SK-N-SH (cell line): ENCODE data around the gene OSCAR. TPM values are rescaled to one million over a fixed set of nuclear protein-coding genes. Genes with fewer than 3 reads are reported as not detected.

ENCODE experiments used
- CTCF ChIA-PET: fragments of 300-600, 350-600 bp; formaldehyde crosslinking; extraction: SDS; loops from one replicate; lab custom pipeline; 2021; lab: Yijun Ruan, JAX
- POLR2A ChIA-PET: fragments of 350-600 bp; sonication (Branson Sonifier 250); formaldehyde crosslinking; extraction: SDS; loops from one replicate; lab custom pipeline; 2020; ENCODE audit warnings: antibody characterized with exemption, inconsistent platforms; lab: Yijun Ruan, JAX
- DNase-seq: peaks from one replicate; pipeline ENCODE4 v3.0.0; 2012
- H2AFZ ChIP-seq: fragments of 200-600 bp; sonication (generic); 2 replicates; pipeline ENCODE4 v1.8.1; 2016; ENCODE audit warnings: antibody characterized with exemption, mild to moderate bottlenecking, low read depth
- H3F3A ChIP-seq: fragments of 200-600 bp; sonication (generic); replicated peaks from 2 replicates; pipeline ENCODE3; 2016; ENCODE audit warnings: antibody characterized with exemption, mild to moderate bottlenecking; ENCODE audit not compliant: insufficient read depth
- H3K27ac ChIP-seq, 2 experiments: fragments of 200-500 bp in 1 of 2; fragments of 200-600 bp in 1 of 2; sonication (Bioruptor generic) in 1 of 2; sonication (generic), shearing (Covaris generic) in 1 of 2; 2 replicates each; pipeline versions ENCODE4 v1.5.1 to v1.6.1; 2014 to 2016; ENCODE audit warnings: low read depth in 2 of 2, inconsistent platforms in 1 of 2, low read length in 1 of 2, mild to moderate bottlenecking in 1 of 2, mixed read lengths in 1 of 2
- H3K27me3 ChIP-seq: fragments of 200-600 bp; sonication (generic), shearing (Covaris generic); 2 replicates; pipeline ENCODE4 v1.6.1; 2016; ENCODE audit warnings: mixed run types; ENCODE audit not compliant: insufficient read depth
- H3K36me3 ChIP-seq, 2 experiments: fragments of 200-500 bp in 1 of 2; fragments of 200-600 bp in 1 of 2; sonication (Bioruptor generic) in 1 of 2; sonication (generic) in 1 of 2; replicated peaks in 1 of 2; 2 replicates each; pipeline versions ENCODE3 to v1.5.1; 2014 to 2016; ENCODE audit warnings: low read length in 1 of 2, mild to moderate bottlenecking in 1 of 2; ENCODE audit not compliant: insufficient read depth in 2 of 2, control insufficient read depth in 1 of 2
- H3K4me1 ChIP-seq, 2 experiments: fragments of 200-500 bp in 1 of 2; fragments of 200-600 bp in 1 of 2; sonication (Bioruptor generic) in 1 of 2; sonication (generic), shearing (Covaris generic) in 1 of 2; 2 replicates each; pipeline versions ENCODE4 v1.5.1 to v1.6.1; 2014 to 2016; ENCODE audit warnings: low read depth in 1 of 2, low read length in 1 of 2, mixed run types in 1 of 2; ENCODE audit not compliant: insufficient read depth in 2 of 2, control insufficient read depth in 1 of 2
- H3K4me2 ChIP-seq: fragments of 200-600 bp; sonication (generic), shearing (Covaris generic); 2 replicates; pipeline ENCODE4 v1.6.1; 2017; ENCODE audit warnings: mixed run types
- H3K4me3 ChIP-seq, 2 experiments: fragments of 200-500 bp in 1 of 2; fragments of 200-600 bp in 1 of 2; sonication (Bioruptor generic) in 1 of 2; sonication (generic), shearing (Covaris generic) in 1 of 2; 2 replicates each; pipeline versions ENCODE4 v1.5.1 to v1.8.1; 2014 to 2016; ENCODE audit warnings: low read depth in 2 of 2, inconsistent platforms in 1 of 2, low read length in 1 of 2, mild to moderate bottlenecking in 1 of 2, mixed read lengths in 1 of 2, moderate library complexity in 1 of 2
- H3K79me2 ChIP-seq: fragments of 200-600 bp; sonication (generic); 2 replicates; pipeline ENCODE4 v1.8.1; 2017; ENCODE audit warnings: mild to moderate bottlenecking; ENCODE audit not compliant: insufficient read depth
- H3K9ac ChIP-seq: fragments of 200-600 bp; sonication (generic); 2 replicates; pipeline ENCODE4 v1.6.1; 2017; ENCODE audit warnings: mixed run types
- H3K9me2 ChIP-seq: fragments of 200-600 bp; sonication (generic); 2 replicates; pipeline ENCODE4 v1.6.1; 2017; ENCODE audit warnings: mixed run types
- H3K9me3 ChIP-seq: fragments of 200-600 bp; sonication (generic); 2 replicates; pipeline ENCODE4 v1.6.1; 2017; ENCODE audit warnings: mixed run types, mild to moderate bottlenecking, moderate library complexity
- H4K20me1 ChIP-seq: fragments of 200-600 bp; sonication (generic); 2 replicates; pipeline ENCODE4 v1.6.1; 2017; ENCODE audit warnings: mild to moderate bottlenecking, mixed run types; ENCODE audit not compliant: insufficient read depth
- FOSL2 ChIP-seq: IDR thresholded peaks from 2 replicates; pipeline ENCODE4 v1.4.0; 2012; ENCODE audit warnings: low read depth, mild to moderate bottlenecking, moderate library complexity, borderline replicate concordance
- FOXJ3 ChIP-seq: sonication (generic); formaldehyde crosslinking; IDR thresholded peaks from 2 replicates; pipeline ENCODE4 v1.5.1; 2020; ENCODE audit warnings: mild to moderate bottlenecking, missing genetic modification reagents
- GABPA ChIP-seq: IDR thresholded peaks from 2 replicates; pipeline ENCODE4 v1.4.0; 2012; ENCODE audit warnings: low read depth, mild to moderate bottlenecking
- JUND ChIP-seq: IDR thresholded peaks from 2 replicates; pipeline ENCODE4 v1.4.0; 2012
- MEF2A ChIP-seq: IDR thresholded peaks from 2 replicates; pipeline ENCODE4 v1.4.0; 2012; ENCODE audit warnings: low read depth, borderline replicate concordance
- NFIC ChIP-seq: IDR thresholded peaks from 2 replicates; pipeline ENCODE4 v1.4.0; 2012; ENCODE audit warnings: borderline replicate concordance
- SIN3A ChIP-seq: IDR thresholded peaks from 2 replicates; pipeline ENCODE4 v1.6.1; 2012; ENCODE audit warnings: low read depth, mild to moderate bottlenecking, low read length, moderate library complexity, borderline replicate concordance
- TCF12 ChIP-seq: IDR thresholded peaks from 2 replicates; pipeline ENCODE4 v1.4.0; 2012
- YY1 ChIP-seq: IDR thresholded peaks from 2 replicates; pipeline ENCODE4 v1.4.0; 2012; ENCODE audit warnings: low read depth, mild to moderate bottlenecking
- WGBS: methylation state at CpG from one replicate; pipeline ENCODE4 v1.1.6; 2017; ENCODE audit warnings: low lambda C conversion rate; 5-methylcytosine and 5-hydroxymethylcytosine counted together
- polyA plus RNA-seq, 3 experiments: library from polyadenylated mRNA; depleted of rRNA; stranded (reverse); fragments of >200 nt; gene quantifications; 2 replicates each; pipeline ENCODE4 v1.2.3, GENCODE V29; 2012
- TF ChIP-seq, protein P1 (sequence below): IDR thresholded peaks from 2 replicates; pipeline ENCODE4 v1.6.1; 2012; ENCODE audit warnings: mild to moderate bottlenecking, low read depth, low read length, moderate library complexity
- TF ChIP-seq, protein P2 (sequence below): fragments of 150-350 bp; IDR thresholded peaks from 2 replicates; pipeline ENCODE4 v1.6.1; 2017; ENCODE audit warnings: antibody characterized with exemption, low read length, low read depth, borderline replicate concordance
- TF ChIP-seq, protein P3 (sequence below): fragments of 200-600 bp; sonication (generic); IDR thresholded peaks from 2 replicates; pipeline ENCODE4 v1.6.1; 2017; ENCODE audit warnings: antibody characterized with exemption, mild to moderate bottlenecking, moderate library complexity

The OSCAR gene
- polyA plus RNA-seq, 1 of the 3 experiments (the other 2 are of a cell fraction): 1.2 TPM

DNA sequence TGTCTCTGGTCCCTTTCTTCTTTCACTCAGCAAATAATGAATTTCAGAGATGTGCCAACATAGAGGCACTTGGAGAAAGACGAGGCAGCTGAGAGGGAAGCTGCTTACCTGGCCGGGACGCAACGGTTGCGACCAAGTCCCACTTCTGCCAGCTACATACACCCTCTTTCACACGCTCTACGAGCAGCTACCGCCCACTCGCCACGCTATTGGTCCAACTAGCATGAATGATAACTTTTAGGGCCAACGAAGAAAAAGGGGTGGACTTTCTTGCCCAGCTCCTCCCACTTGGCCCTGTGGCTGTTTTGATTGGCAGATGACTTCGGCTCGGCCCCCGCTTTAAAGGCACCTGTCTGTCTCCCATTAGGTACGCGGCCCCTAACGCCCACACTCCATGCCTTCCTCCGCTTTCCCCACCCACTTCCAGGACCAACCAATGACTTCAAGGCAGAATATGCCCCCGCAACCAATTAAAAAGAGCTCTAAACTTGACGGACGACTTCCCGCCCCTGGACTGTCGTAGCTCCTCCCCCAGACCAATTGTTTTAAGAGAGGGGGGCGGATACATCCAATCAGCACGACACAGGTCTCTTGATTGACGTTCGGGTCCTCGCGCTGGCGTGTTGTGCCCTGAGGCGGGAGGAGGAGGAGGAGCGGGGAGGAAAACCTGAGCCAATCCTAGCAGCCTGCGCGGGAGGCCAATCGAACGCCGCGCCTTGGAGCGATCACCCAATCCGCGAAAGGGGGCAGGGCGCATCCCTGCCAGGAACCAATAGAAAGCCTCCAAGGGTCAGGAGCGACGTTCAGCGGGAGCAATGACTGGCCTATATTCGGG lies 36.5 kb upstream of the OSCAR start (continued):
- TF ChIP-seq, protein P1, sequence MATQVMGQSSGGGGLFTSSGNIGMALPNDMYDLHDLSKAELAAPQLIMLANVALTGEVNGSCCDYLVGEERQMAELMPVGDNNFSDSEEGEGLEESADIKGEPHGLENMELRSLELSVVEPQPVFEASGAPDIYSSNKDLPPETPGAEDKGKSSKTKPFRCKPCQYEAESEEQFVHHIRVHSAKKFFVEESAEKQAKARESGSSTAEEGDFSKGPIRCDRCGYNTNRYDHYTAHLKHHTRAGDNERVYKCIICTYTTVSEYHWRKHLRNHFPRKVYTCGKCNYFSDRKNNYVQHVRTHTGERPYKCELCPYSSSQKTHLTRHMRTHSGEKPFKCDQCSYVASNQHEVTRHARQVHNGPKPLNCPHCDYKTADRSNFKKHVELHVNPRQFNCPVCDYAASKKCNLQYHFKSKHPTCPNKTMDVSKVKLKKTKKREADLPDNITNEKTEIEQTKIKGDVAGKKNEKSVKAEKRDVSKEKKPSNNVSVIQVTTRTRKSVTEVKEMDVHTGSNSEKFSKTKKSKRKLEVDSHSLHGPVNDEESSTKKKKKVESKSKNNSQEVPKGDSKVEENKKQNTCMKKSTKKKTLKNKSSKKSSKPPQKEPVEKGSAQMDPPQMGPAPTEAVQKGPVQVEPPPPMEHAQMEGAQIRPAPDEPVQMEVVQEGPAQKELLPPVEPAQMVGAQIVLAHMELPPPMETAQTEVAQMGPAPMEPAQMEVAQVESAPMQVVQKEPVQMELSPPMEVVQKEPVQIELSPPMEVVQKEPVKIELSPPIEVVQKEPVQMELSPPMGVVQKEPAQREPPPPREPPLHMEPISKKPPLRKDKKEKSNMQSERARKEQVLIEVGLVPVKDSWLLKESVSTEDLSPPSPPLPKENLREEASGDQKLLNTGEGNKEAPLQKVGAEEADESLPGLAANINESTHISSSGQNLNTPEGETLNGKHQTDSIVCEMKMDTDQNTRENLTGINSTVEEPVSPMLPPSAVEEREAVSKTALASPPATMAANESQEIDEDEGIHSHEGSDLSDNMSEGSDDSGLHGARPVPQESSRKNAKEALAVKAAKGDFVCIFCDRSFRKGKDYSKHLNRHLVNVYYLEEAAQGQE: no peak

DNA sequence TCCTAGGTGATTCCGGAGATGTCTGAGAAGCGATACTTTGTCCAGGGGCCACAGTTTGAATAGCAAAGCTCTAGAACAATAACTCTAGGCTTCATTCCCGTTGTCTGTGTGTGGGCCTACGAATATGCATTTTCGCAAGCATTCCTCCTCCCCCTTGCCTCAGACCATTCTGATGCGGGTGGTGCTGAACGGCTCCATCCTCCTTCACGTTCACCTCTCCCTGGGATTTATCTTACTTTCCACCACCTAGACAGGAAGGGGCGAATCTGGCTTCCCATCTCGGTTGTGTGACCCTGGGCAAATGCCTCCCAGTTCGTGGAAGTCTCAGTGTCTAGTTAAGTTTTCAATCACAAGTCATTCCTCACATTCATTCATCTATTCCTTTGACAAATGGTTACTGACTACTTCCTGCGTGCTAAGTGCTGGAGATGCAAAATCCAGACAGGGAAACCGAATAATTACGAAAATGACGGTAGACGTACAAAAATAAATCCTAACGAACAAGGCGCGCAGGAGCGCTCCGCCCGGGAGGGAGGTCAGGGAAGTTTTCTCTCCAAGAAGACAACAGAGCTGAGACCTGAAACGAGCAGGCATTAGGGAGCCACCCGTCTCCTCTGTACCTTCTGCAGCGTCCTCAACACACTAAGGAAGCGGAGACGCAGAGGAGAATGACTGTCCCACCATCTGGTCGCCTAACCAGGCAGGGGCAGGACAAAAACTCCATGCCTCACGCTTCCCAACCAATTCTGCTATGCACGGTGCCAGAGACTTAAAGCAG lies 35.7 kb upstream of the OSCAR start:
- Histone ChIP-seq H4K20me1 (peaks cover 29% of the 10 kb centered on the region), H3K9ac (peak overlapping the region; percentile 51; the same call in 1 of the 2 replicates), H3K9me2 (no peaks in the 10 kb centered on the region), H2AFZ (peak overlapping the region; percentile 87), H3F3A (no peaks in the 10 kb centered on the region), H3K36me3 (peaks cover 4 to 21% of the 10 kb centered on the region in 2 experiments), H3K9me3 (no peaks in the 10 kb centered on the region), H3K27me3 (no peaks in the 10 kb centered on the region), H3K79me2 (peaks cover 37% of the 10 kb centered on the region), H3K27ac (peak overlapping the region; percentile 41 to 72; a peak in 3 of 4 replicates), H3K4me3 (peak overlapping the region; percentile 62 to 71), H3K4me2 (peak overlapping the region; percentile 99), H3K4me1 (peaks cover 0 to 24% of the 10 kb centered on the region in 2 experiments; a peak in 1 of 4 replicates)
- POLR2A ChIA-PET: interaction anchor here (0.9 to 3.0 kb wide), 6 partner anchors 13 to 615 kb away, joined by 3 to 30 read pairs (median 4); partner anchors contain the start of genes LENG1, MBOAT7, PRPF31 and TFPT
- CTCF ChIA-PET: no interaction called here
- TF ChIP-seq, protein P1: no peak
- TF ChIP-seq JUND: no peak
- TF ChIP-seq YY1: no peak
- TF ChIP-seq, protein P2, sequence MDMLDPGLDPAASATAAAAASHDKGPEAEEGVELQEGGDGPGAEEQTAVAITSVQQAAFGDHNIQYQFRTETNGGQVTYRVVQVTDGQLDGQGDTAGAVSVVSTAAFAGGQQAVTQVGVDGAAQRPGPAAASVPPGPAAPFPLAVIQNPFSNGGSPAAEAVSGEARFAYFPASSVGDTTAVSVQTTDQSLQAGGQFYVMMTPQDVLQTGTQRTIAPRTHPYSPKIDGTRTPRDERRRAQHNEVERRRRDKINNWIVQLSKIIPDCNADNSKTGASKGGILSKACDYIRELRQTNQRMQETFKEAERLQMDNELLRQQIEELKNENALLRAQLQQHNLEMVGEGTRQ: no peak
- TF ChIP-seq FOSL2: no peak
- no peak; the same call in 1 of the 2 replicates for TF ChIP-seq GABPA
- no peak for TF ChIP-seq TCF12
- TF ChIP-seq MEF2A: no peak
- no peak for TF ChIP-seq NFIC
- TF ChIP-seq SIN3A: no peak
- TF ChIP-seq, protein P3, sequence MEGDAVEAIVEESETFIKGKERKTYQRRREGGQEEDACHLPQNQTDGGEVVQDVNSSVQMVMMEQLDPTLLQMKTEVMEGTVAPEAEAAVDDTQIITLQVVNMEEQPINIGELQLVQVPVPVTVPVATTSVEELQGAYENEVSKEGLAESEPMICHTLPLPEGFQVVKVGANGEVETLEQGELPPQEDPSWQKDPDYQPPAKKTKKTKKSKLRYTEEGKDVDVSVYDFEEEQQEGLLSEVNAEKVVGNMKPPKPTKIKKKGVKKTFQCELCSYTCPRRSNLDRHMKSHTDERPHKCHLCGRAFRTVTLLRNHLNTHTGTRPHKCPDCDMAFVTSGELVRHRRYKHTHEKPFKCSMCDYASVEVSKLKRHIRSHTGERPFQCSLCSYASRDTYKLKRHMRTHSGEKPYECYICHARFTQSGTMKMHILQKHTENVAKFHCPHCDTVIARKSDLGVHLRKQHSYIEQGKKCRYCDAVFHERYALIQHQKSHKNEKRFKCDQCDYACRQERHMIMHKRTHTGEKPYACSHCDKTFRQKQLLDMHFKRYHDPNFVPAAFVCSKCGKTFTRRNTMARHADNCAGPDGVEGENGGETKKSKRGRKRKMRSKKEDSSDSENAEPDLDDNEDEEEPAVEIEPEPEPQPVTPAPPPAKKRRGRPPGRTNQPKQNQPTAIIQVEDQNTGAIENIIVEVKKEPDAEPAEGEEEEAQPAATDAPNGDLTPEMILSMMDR: no peak
- no peak for TF ChIP-seq FOXJ3 (CRISPR knock-in tag)
- 12% methylated on average over 29 of the region's 30 CpGs for WGBS
- peak; percentile 50 for DNase-seq
